DOHH2 (cell line): ENCODE results near the gene TBC1D10A.

Experiments used
- CTCF ChIP-seq: fragments of 200-600 bp; sonication (generic); IDR thresholded peaks from one replicate; pipeline ENCODE4 v1.5.1; 2014; ENCODE audit warnings: antibody characterized with exemption, mild to moderate bottlenecking, low read depth, low read length; ENCODE audit not compliant: poor library complexity, severe bottlenecking
- EZH2phosphoT487 ChIP-seq: fragments of 200-600 bp; sonication (generic); IDR thresholded peaks from 2 replicates; pipeline ENCODE4 v1.6.1; 2017; ENCODE audit warnings: borderline replicate concordance, mild to moderate bottlenecking, antibody characterized with exemption, low read length, moderate library complexity, mixed read lengths

GRCh38 chr22:30310881-30311771 lies 15.6 kb downstream of the TBC1D10A start:
- TF ChIP-seq CTCF = no peak
- no peak for TF ChIP-seq EZH2phosphoT487
